Activated T-cell treated with anti-CD3 and anti-CD28 coated beads for 24 hours (primary cell): ENCODE results near the gene SRPK1.
"Not testable (repeated sequence)": the region's sequence is repeated elsewhere in the genome, so short reads cannot be mapped to it uniquely, and the experiment has no call there.

ENCODE experiments used
- DNase-seq: peaks from one replicate; pipeline ENCODE4 v3.0.0-alpha.2; 2020; ENCODE audit warnings: low read depth

Gene SRPK1

DNA sequence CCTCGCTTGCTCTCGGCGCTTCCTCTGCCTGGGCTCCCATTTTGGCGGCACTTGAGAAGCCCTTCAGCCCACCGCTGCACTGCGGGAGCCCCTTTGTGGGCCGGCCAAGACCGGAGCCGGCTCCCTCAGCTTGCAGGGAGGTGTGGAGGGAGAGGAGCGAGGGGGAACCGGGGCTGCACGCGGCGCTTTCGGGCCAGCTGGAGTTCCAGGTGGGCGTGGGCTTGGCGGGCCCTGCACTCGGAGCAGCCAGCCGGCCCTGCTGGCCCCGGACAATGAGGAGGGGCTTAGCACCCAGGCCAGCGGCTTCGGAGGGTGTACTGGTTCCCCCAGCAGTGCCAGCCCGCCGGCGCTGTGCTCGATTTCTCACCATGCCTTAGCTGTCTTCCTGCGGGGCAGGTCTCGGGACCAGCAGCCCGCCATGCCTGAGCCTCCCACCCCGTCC is 10.2 kb upstream of the SRPK1 start:
- DNase-seq, result no peak

DNA sequence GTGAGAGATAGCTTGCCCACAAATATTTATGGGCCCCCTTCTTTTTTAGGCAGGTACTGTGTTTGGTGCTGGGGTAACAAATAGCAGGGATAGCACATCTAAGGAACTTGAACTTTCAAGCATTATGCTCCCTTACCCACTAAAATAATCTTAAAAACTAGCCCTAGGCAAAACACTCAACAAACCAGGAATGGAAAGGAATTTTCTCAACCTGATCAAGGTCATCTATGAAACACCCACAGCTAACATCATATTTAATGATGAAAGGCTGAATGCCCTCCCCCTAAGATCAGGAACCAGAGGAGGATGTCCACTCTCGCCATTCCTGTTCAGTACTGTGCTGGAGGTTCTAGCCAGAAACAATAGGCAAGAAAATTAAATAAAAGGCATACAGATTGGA is 8.7 kb upstream of the SRPK1 start:
- DNase-seq, result no peak

DNA sequence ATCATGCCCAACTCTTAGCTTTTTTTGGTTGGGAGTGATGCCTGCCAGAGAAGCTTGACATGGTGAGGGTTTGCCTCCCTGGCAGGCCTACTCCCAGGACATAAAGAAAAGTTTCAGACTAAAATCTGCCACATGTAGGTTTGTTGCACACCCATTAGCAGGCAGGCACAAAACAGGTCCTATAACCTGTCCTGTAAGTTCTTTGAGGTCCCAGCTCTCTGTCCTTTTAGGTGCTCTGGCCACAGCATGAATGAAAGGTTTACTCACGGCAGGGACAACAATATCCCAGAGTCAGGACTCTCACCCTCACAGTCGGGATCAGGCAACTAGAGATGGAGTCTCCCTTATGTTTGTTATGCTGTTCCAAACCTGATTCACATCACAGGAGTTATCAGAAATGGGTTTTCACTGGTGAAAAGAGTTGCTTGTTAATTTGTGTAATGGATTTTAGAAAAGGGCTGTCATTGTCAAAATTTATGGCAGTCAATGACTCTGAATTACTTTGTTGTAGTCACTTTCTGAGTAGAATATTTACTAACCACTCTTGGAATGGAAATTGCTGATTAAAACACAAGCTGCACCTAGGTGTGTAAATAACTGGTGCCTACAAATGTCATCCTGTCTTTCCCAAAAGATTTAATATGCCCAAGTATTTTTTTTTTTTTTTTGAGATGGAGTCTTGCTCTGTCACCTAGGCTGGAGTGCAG is 5.8 kb upstream of the SRPK1 start:
- no peak for DNase-seq

DNA sequence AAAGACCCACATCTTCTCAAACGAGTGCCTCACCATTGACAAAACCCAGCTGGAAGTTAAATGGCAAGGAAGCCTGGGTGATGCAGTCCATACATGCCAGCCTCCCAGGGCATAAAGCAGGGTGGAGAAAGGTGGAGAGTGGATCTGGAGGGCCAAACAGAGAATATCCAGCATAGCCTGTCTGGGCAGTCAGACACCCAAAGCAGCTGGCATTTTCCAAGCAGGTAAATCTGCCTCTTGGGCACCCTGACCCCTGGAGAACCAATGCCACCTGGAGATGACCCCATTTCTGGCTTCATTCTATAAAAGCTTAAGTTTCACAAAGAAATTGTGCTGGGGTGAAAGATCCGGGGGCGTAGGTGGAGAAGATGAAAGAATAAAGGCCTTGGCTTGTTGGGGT is 5.1 kb upstream of the SRPK1 start:
- DNase-seq, result no peak

DNA sequence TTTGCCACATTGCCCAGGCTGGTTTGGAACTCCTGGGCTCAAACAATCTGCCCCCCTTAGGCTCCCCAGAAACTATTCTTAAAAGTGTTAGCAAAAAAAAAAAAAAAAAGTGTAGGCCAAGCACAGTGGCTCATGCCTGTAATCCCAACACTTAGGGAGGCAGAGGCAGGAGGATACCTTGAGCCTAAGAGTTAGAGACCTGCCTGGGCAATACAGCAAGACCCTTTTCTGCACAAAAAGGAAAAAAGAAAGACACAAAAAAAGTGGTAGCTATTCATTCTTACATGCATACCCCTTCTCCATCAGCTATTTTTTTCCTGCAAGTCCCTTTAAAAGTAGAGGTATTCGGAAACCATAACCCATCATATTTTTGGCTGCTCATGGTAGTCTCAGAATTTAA is 3.2 kb upstream of the SRPK1 start:
- no peak for DNase-seq

DNA sequence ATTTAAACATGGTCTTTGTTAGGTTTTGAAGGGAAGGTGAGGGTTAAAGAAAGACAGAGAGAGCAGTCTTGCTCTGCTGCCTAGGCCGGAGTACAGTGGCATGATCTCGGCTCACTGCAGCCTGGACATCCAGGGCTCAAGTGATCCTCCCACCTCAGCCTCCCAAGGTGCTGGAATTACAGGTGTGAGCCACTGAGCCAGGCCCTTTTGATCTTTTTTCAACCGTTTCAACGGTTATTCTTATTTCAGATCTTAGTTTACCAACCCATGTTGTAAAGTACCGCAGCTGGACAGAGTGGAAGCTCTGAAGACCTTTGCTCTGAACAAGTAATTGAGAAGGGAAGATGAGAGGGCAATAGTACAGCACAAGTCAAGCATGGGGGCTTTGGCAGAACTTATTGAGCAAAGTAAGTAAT is 1.2 kb upstream of the SRPK1 start:
- no peak for DNase-seq

DNA sequence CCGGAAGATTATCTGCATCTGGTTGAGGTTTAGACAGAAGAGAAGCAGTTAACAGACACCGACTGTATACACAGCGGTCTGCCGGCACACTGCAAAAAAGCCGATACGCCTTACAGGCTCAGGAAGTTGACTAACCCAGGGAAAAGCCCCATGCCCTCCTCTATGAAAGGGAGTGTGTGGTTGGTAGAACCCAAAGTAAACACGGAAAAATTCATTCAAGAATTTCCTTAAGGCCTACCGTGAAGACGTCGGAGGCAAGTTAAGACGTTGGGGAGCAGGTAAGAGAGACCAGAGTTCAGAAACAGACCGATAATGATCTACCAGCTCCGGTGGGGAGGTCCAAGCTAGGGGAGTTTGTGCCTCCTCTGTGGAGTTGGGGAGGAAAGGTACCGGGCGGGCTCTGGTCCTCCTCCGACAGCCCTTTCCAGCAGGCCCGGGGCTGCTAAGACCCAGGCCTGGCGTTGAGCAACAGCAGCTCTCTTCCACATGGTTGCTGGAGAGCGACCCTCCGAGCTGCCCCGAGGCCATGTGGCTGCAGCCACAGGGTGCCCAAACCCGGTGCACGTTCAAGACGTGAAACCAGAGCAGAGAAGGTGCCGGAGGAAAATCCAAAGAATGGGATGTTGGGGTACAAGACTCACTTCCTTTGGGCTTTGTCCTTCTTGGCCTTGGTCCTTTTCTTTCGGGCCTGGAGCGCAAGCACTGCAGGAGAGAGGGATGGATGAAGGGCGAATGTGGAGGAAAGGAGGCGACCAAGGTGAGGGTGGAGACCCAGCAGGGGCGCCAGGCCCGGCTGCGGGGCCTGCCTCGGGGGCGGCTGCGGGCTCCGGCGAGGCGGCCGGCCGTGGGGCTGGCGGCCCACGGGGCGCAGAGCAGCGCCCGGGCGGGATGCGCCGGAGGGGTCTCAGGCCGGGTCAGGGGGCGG is 809 bp downstream of the SRPK1 start:
- DNase-seq, result peak; percentile 47

DNA sequence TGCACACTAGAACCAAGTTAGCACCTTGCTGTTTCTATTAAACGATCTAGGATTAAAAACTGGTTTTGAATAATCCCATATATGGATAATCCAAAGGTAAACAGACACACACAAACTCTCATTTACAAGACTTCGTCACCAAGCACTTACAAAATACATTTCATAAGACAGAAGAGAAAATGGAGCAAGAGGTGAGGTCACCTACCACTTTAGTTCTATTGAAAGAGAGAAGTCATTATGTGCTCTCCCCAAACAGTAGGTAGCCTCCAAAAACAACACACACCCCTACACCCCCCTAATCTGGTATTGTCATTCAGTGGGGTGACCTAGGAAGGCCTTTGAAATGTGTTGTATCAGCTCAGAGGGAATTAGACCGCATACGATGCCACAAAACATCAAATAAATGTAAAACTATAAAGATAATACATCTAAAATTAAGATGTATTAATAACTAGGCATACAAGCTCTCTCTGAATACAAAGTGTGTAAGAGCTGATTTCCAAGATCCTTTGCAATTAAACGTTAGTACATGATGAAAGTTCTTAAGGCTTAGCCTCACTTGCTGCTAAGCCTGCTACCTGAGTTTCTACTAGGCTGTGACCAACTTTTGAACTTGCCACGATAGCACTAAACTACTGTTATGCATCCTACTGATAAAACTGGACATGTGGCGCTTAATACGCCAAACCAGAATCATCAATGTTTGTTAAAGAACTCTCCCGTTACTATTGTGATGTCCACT is 1.6 kb downstream of the SRPK1 start:
- no peak for DNase-seq

DNA sequence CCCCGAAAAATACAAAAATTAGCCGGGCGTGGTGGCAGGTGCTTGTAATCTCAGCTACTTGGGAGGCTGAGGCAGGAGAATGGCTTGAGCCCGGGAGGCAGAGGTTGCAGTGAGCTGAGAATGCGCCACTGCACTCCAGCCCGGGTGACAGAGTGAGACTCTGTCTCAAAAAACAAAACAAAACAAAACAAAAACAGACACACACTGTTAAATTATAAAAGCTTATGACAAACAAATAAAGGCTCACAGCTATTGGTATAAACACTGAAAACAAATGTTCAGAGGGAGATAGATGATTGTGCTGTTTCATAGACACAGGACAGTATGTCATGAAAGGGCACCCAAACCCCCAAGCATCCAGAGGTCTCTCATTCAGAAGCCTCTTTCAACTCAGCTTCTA is 4.0 kb downstream of the SRPK1 start:
- DNase-seq, result not testable (repeated sequence)

DNA sequence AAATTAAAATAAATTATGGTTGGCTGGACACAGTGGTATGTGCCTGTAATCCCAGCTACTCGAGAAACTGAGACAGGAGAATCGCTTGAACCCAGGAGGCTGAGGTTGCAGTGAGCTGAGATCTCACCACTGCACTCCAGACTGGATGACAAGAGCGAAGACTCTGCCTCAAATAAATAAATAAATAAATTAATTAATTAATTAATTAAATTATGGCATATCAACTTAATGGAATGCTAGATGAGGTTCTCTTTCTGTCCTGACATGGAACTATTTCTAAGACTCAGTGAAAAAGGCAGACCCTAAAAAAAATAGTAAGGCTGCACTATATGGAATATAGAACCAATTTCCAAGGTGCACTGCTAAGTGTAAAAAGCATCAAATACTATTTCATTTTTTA is 4.8 kb downstream of the SRPK1 start:
- no peak for DNase-seq

DNA sequence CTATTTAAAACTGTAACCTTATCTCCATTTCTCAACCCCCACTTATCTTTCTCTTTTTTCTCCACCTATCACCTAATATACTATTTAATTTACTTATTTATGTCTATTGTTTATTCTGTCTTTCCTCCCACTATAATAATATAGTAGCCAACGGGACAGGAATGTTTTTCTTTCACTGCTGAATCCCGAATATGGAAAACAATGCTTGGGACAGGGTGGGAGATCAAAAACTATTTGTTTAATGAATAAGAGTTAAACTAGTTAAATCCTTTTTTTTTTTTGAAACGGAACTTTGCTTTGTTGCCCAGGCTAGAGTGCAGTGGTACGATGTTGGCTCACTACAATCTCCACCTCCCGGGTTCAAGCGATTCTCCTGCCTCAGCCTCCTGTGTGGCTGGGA is 6.4 kb downstream of the SRPK1 start:
- DNase-seq, result no peak

DNA sequence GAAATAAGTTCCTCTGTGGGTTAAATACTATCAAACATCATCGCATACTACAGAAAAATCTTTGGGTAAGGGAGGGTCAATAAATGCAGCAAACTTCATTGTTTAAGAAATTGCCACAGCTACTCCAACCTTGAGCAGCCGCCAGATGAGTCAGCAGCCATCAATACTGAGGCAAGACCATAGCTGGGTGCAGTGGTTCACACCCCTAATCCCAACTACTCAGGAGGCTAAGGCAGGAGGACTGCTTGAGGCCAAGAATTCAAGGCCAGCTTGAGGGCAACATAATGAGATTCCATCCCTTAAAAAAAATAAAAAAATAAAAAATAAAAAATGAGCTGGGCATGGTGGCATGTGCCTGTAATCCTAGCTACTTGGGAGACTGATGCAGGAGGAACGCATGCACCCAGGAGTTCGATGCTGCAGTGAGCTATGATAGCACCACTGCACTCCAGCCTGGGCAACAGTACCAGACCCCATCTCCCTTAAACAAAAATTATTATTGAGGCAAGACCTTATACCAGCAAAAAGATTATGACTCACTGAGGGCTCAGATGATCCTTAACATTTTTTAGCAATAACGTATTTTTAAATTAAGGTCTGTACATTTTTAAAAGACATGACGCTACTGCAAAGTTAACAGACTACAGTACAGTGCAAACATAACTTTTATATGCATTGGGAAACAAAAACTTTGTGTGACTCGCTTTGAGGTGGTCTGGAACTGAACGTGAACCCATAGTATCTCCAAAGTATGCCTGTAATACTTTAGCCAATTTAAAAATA is 8.8 kb downstream of the SRPK1 start:
- no peak for DNase-seq

DNA sequence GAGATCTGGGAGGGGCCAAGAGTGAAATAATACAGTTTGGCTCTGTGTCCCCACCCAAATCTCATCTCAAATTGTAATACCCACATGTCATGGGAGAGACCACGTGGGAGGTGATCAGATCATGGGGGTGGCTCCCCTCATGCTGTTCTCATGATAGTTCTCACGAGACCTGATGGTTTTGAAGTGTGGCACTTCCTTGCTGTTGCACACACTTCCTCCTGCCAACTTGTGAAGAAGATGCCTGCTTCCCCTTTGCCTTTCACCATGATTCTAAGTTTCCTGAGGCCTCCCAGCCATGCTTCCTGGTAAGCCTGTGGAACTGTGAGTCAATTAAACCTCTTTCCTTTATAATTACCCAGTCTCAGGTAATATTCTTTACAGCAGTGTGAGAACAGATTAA is 11.3 kb downstream of the SRPK1 start:
- not testable (repeated sequence) for DNase-seq

DNA sequence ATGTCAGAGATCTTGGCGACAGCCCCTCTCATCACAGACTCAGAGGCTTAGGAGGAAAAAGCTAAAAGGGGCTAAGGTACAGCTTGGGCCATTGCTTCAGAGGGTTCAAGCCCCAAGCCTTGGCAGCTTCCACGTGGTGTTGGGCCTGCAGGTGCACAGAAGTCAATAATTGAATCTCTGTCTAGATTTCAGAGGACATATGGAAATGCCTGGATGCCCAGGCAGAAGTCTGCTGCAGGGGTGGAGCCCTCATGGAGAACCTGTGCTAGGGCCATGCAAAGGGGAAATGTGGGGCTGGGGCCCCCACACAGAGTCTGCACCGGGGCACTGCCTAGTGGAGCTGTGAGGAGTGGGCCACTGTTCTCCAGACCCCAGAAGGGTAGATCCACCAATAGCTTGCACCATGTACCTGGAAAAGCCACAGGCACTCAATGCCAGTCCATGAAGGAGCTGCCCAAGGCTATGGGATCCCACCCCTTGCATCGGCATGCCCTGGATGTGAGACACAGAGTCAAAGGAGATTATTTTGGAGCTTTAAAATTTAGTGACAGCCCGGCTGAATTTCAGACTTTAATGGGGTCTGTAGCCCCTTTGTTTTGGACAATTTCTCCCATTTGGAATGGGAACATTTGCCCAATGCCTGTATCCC is 12.0 kb downstream of the SRPK1 start:
- not testable (repeated sequence) for DNase-seq

DNA sequence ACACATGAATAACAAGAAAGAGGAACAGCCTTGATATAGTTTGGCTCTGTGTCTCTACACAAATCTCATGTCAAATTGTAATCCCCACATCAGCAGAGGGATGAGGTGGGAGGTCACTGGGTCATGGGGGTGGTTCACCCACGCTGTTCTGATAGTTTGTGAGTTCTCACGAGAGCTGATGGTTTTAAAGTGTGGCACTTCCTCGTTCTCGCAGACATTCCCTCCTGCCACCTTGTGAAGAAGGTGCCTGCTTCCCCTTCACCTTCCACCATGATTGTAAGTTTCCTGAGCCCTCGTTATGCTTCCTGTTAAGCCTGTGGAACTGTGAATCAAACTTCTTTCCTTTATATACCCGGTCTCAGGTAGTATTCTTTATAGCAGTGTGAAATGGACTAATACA is 13.1 kb downstream of the SRPK1 start:
- DNase-seq, result no peak

DNA sequence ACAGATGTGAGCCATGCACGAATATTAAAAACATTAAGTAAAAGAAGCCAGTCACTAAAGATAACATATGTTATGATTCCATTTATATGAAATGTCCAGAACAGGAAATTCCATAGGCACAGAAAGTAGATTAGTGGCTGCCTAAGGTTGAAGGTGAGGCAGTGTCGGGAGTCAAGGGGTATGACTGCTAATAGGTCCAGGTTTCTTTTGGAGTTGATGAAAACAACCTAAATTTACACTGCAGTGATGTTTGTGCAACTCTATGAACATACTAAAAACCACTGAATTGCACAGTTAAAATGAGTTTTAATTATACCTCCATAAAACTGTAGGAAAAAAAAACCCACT is 14.4 kb downstream of the SRPK1 start:
- no peak for DNase-seq

DNA sequence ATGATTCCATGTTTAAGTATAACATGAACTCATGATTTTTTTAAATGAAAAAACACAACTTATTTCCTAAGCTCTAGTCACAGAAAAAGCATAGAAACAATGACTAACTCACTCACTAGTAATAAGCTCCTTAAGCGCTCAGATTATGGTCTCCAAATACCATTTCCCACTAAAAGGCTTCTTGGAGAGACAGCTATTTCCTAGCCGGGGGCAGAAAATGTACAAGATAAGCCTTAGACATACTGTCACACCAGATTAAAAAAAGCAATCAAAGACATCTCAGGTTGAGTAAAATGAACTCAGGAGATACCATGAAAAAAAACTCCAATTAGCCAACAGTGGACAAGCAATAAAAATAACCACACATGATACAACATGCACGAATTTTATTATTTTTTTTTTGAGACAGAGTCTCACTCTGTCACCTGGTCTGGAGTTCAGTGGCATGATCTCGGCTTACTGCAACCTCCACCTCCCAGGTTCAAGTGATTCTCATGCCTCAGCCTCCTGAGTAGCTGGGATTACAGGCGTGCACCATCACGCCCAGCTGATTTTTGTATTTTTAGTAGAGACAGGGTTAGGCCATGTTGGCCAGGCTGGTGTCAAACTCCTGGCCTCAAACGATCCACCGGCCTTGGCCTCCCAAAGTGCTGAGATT is 14.9 kb downstream of the SRPK1 start:
- DNase-seq, result no peak

DNA sequence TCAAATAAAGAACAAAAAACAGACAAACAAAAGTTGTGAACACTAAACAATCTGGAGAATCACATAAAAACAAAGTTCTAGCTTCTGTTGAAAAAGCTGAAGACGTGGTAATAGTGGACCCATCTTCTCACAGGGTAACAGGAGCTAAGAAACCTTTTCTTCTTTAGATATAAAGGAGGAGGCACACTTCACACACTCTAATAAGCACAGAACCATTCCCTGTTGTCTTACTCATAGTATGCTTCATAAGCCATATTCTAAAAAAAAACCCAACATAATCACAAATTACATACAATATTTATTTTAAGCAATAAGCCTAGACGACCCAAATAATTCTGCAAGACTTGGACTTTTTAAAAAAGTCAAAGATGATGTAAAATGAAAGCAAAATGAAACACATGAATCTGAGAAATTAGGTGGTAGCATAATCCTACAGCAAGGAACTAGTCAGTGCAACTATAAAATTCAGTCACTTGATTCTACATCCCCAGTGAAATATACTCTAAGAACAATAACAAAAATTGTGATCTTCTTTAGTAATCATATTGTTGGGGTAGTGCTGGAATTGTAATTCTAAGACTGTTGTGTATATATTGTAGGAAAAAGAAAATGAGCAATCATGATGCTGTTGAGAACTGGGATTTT is 15.6 kb downstream of the SRPK1 start:
- DNase-seq, result no peak

DNA sequence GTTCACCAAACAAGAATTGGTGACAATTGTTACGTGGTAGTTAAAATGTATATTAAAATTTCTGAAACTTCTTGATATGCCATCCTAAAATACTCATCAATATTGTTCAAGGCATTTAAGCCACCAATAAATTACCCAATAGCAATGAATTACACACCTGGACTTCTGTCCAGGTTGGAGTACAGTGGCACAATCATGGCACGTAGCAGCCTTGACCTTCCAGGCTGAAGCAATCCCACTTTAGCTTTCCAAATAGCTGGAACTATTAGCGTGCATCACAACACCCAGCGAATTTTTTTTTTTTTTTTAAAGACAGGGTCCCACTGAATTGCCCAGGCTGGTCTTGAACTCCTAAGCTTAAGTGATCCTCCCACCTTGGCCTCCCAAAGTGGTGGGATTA is 17.2 kb downstream of the SRPK1 start:
- DNase-seq, result no peak

DNA sequence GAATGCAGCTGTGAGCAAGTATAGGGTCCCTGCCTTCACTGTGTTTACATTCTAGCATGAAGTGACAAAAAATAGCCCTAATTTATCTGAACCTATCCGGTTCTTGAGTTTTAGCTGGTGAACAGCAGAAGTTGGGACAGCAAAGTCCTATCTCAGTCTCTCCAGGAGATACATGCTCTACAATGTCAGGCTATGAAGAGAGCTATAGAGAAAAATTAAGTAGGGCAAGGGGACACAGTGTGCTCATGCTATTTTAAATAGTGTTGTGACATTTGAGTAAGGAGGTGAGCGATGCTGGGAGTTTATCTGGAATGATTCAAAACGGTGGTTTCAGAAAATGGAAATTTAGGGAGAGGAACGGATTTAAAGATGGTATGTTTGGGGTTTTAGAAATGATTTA is 20.4 kb downstream of the SRPK1 start:
- no peak for DNase-seq
